HEK293 (cell line): Measurements from ENCODE around the gene ATE1.

Experiments used
- CTCF ChIA-PET: fragments of 350-600 bp; formaldehyde crosslinking; extraction: SDS; loops from one replicate; lab custom pipeline; 2021; ENCODE audit warnings: antibody characterized with exemption; lab: Yijun Ruan, JAX
- POLR2A ChIA-PET: fragments of 300-600 bp; formaldehyde crosslinking; extraction: SDS; loops from one replicate; lab custom pipeline; 2020; ENCODE audit warnings: antibody characterized with exemption, inconsistent platforms; lab: Yijun Ruan, JAX
- H3K27ac ChIP-seq: fragments of 200-500 bp; sonication (Bioruptor generic); 2 replicates; pipeline ENCODE4 v1.5.1; 2014; ENCODE audit warnings: low read depth, low read length, control low read depth, inconsistent platforms; ENCODE audit errors: extremely low read depth
- H3K36me3 ChIP-seq, 2 experiments: fragments of 200-500 bp in 1 of 2; sonication (Bioruptor generic) in 1 of 2; 1 replicate in 1 of 2; 2 replicates in 1 of 2; pipeline ENCODE4 v1.5.1; 2014 to 2017; ENCODE audit warnings: inconsistent platforms in 2 of 2, low read length in 2 of 2; ENCODE audit not compliant: control insufficient read depth in 2 of 2, insufficient read depth in 1 of 2
- H3K4me1 ChIP-seq: fragments of 200-500 bp; sonication (Bioruptor generic); 2 replicates; pipeline ENCODE4 v1.5.1; 2014; ENCODE audit warnings: mild to moderate bottlenecking, low read length, inconsistent platforms; ENCODE audit not compliant: control insufficient read depth, insufficient read depth
- H3K4me3 ChIP-seq: 2 replicates; pipeline ENCODE4 v1.5.1; 2011; ENCODE audit warnings: low read depth, mild to moderate bottlenecking, control low read depth, low read length, moderate library complexity
- H3K9me3 ChIP-seq: fragments of 200-500 bp; sonication (Bioruptor generic); 2 replicates; pipeline ENCODE4 v1.5.1; 2014; ENCODE audit warnings: low read depth, low read length, inconsistent platforms; ENCODE audit not compliant: control insufficient read depth, insufficient read depth
- BCL11A ChIP-seq: fragments of 450-650 bp; formaldehyde crosslinking; IDR thresholded peaks from 2 replicates; pipeline ENCODE4 v1.5.1; 2016; ENCODE audit warnings: low read depth, missing biosample characterization, missing genetic modification characterization
- KLF10 ChIP-seq: fragments of 450-650 bp; IDR thresholded peaks from 2 replicates; pipeline ENCODE4 v1.5.1; 2018; ENCODE audit warnings: missing biosample characterization, mild to moderate bottlenecking, missing genetic modification characterization
- RBAK ChIP-seq: fragments of 450-650 bp; formaldehyde crosslinking; IDR thresholded peaks from 2 replicates; pipeline ENCODE4 v1.5.1; 2016; ENCODE audit warnings: missing biosample characterization, missing genetic modification characterization
- ZBTB20 ChIP-seq: fragments of 450-650 bp; formaldehyde crosslinking; IDR thresholded peaks from 2 replicates; pipeline ENCODE4 v1.5.1; 2016; ENCODE audit warnings: missing biosample characterization, missing genetic modification characterization
- ZBTB8A ChIP-seq: fragments of 450-650 bp; formaldehyde crosslinking; IDR thresholded peaks from 2 replicates; pipeline ENCODE4 v1.5.1; 2016; ENCODE audit warnings: missing biosample characterization, missing genetic modification characterization
- ZNF132 ChIP-seq: fragments of 450-650 bp; formaldehyde crosslinking; IDR thresholded peaks from 2 replicates; pipeline ENCODE4 v1.5.1; 2017; ENCODE audit warnings: missing biosample characterization, missing genetic modification characterization, borderline replicate concordance
- ZNF138 ChIP-seq: fragments of 450-650 bp; formaldehyde crosslinking; IDR thresholded peaks from 2 replicates; pipeline ENCODE4 v1.5.1; 2016; ENCODE audit warnings: missing biosample characterization, missing genetic modification characterization, borderline replicate concordance
- ZNF140 ChIP-seq: fragments of 450-650 bp; formaldehyde crosslinking; IDR thresholded peaks from 2 replicates; pipeline ENCODE4 v1.5.1; 2016; ENCODE audit warnings: missing biosample characterization, missing genetic modification characterization
- ZNF169 ChIP-seq: fragments of 450-650 bp; formaldehyde crosslinking; IDR thresholded peaks from 2 replicates; pipeline ENCODE4 v1.5.1; 2016; ENCODE audit warnings: missing biosample characterization, missing genetic modification characterization
- ZNF202 ChIP-seq: fragments of 450-650 bp; formaldehyde crosslinking; IDR thresholded peaks from 2 replicates; pipeline ENCODE4 v1.5.1; 2016; ENCODE audit warnings: missing biosample characterization, missing genetic modification characterization, borderline replicate concordance
- ZNF214 ChIP-seq: fragments of 450-650 bp; formaldehyde crosslinking; IDR thresholded peaks from 2 replicates; pipeline ENCODE4 v1.5.1; 2017; ENCODE audit warnings: missing biosample characterization, mild to moderate bottlenecking, missing genetic modification characterization, borderline replicate concordance
- ZNF48 ChIP-seq: fragments of 450-650 bp; formaldehyde crosslinking; IDR thresholded peaks from 2 replicates; pipeline ENCODE4 v1.5.1; 2016; ENCODE audit warnings: missing biosample characterization, missing genetic modification characterization
- ZNF530 ChIP-seq: fragments of 450-650 bp; formaldehyde crosslinking; IDR thresholded peaks from 2 replicates; pipeline ENCODE4 v1.5.1; 2016; ENCODE audit warnings: low read depth, missing biosample characterization, missing genetic modification characterization
- ZNF654 ChIP-seq: fragments of 450-650 bp; formaldehyde crosslinking; IDR thresholded peaks from 2 replicates; pipeline ENCODE4 v1.5.1; 2016; ENCODE audit warnings: low read depth, missing biosample characterization, missing genetic modification characterization
- ZNF658 ChIP-seq: fragments of 450-650 bp; formaldehyde crosslinking; IDR thresholded peaks from 2 replicates; pipeline ENCODE4; 2016; ENCODE audit warnings: missing biosample characterization, missing genetic modification characterization
- ZNF747 ChIP-seq: fragments of 450-650 bp; formaldehyde crosslinking; IDR thresholded peaks from 2 replicates; pipeline ENCODE4 v1.5.1; 2016; ENCODE audit warnings: missing biosample characterization, missing genetic modification characterization
- ZNF768 ChIP-seq: fragments of 450-650 bp; formaldehyde crosslinking; IDR thresholded peaks from 2 replicates; pipeline ENCODE4 v1.5.1; 2018; ENCODE audit warnings: missing biosample characterization, mild to moderate bottlenecking, missing genetic modification characterization
- TF ChIP-seq, protein P1 (sequence below): fragments of 450-650 bp; formaldehyde crosslinking; IDR thresholded peaks from 2 replicates; pipeline ENCODE4 v1.5.1; 2017; ENCODE audit warnings: missing biosample characterization, missing genetic modification characterization
- TF ChIP-seq, protein P2 (sequence below): fragments of 450-650 bp; formaldehyde crosslinking; IDR thresholded peaks from 2 replicates; pipeline ENCODE4 v1.5.1; 2016; ENCODE audit warnings: missing biosample characterization, missing genetic modification characterization
- TF ChIP-seq, protein P3 (sequence below): IDR thresholded peaks from 2 replicates; pipeline ENCODE4 v1.6.1; 2011; ENCODE audit warnings: mild to moderate bottlenecking, low read depth, low read length, borderline replicate concordance

ATE1 gene

DNA sequence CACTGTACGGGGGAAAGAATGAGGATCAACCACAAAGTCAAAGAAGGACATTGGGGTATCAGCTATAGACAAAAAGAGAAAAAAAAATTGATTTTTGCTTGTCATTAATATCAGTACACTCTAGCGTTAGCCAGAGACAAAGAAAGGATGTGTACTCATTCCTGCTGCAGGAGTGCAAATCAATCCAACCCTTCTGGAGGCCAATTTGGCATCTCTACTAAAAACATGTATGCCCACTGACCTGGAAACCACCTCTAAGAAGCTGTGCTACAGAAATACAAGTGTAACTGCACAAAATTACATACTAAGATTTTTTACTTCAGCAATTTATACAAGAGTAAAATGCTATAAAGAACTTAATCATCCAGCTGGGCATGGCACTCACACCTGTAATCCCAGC is 33.6 kb upstream of the ATE1 start (continued):
- TF ChIP-seq ZNF202 (tag by site-specific recombination) = no peak
- no peak for TF ChIP-seq ZNF140
- TF ChIP-seq, protein P1, sequence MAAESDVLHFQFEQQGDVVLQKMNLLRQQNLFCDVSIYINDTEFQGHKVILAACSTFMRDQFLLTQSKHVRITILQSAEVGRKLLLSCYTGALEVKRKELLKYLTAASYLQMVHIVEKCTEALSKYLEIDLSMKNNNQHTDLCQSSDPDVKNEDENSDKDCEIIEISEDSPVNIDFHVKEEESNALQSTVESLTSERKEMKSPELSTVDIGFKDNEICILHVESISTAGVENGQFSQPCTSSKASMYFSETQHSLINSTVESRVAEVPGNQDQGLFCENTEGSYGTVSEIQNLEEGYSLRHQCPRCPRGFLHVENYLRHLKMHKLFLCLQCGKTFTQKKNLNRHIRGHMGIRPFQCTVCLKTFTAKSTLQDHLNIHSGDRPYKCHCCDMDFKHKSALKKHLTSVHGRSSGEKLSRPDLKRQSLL (tag by site-specific recombination) = no peak
- no peak for TF ChIP-seq ZNF768 (tag by site-specific recombination)
- no peak for TF ChIP-seq ZNF747 (tag by site-specific recombination)
- no peak for TF ChIP-seq ZNF138 (tag by site-specific recombination)
- TF ChIP-seq BCL11A (tag by site-specific recombination) = no peak
- no peak for TF ChIP-seq ZBTB8A (tag by site-specific recombination)
- no peak for TF ChIP-seq ZNF132
- TF ChIP-seq ZNF658 (tag by site-specific recombination) = no peak

DNA sequence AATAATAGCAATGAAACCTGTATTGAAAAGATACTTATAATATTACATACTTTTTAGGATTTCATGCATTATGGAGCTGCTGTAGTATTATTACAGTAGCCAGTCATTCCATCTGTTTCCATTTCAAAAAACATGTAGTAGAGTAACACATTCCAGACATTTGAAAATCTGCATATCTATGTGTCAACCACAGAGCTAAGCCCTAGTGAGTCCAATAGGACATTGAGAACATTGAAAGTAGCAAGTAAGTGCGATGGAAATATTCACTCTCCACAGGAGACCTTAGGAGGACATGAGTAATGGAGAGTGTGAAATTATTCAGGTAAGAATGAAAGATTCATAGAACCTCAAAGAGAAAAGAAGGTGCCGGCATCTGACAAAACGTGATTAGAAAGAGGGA is 31.8 kb upstream of the ATE1 start:
- Histone ChIP-seq H3K36me3 (peaks cover 51 to 70% of the 10 kb centered on the region in 2 experiments), H3K4me3 (no peak overlapping the region), H3K9me3 (no peaks in the 10 kb centered on the region), H3K27ac (no peak overlapping the region), H3K4me1 (no peaks in the 10 kb centered on the region)
- TF ChIP-seq ZBTB20 (tag by site-specific recombination) (no peak), RBAK (tag by site-specific recombination) (no peak), KLF10 (no peak), ZNF654 (tag by site-specific recombination) (no peak), ZNF214 (no peak), ZNF530 (no peak), ZNF169 (tag by site-specific recombination) (no peak), ZNF48 (no peak)
- TF ChIP-seq, protein P2, sequence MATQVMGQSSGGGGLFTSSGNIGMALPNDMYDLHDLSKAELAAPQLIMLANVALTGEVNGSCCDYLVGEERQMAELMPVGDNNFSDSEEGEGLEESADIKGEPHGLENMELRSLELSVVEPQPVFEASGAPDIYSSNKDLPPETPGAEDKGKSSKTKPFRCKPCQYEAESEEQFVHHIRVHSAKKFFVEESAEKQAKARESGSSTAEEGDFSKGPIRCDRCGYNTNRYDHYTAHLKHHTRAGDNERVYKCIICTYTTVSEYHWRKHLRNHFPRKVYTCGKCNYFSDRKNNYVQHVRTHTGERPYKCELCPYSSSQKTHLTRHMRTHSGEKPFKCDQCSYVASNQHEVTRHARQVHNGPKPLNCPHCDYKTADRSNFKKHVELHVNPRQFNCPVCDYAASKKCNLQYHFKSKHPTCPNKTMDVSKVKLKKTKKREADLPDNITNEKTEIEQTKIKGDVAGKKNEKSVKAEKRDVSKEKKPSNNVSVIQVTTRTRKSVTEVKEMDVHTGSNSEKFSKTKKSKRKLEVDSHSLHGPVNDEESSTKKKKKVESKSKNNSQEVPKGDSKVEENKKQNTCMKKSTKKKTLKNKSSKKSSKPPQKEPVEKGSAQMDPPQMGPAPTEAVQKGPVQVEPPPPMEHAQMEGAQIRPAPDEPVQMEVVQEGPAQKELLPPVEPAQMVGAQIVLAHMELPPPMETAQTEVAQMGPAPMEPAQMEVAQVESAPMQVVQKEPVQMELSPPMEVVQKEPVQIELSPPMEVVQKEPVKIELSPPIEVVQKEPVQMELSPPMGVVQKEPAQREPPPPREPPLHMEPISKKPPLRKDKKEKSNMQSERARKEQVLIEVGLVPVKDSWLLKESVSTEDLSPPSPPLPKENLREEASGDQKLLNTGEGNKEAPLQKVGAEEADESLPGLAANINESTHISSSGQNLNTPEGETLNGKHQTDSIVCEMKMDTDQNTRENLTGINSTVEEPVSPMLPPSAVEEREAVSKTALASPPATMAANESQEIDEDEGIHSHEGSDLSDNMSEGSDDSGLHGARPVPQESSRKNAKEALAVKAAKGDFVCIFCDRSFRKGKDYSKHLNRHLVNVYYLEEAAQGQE (tag by site-specific recombination) = no peak
- TF ChIP-seq, protein P3, sequence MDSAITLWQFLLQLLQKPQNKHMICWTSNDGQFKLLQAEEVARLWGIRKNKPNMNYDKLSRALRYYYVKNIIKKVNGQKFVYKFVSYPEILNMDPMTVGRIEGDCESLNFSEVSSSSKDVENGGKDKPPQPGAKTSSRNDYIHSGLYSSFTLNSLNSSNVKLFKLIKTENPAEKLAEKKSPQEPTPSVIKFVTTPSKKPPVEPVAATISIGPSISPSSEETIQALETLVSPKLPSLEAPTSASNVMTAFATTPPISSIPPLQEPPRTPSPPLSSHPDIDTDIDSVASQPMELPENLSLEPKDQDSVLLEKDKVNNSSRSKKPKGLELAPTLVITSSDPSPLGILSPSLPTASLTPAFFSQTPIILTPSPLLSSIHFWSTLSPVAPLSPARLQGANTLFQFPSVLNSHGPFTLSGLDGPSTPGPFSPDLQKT = no peak
- POLR2A ChIA-PET = no interaction called here
- CTCF ChIA-PET = interaction anchor here (1.1 kb wide), 1 partner anchor 11 kb away, joined by 4 read pairs; no protein-coding TSS in a partner anchor
